CD4-positive, alpha-beta T cell treated with Interferon alpha-2 for 1 hour (primary cell): ENCODE data around the gene MYO18B.

Experiments
- DNase-seq, 2 donors: peaks; one replicate each; pipeline ENCODE4 v3.0.0-alpha.2; 2020 to 2022

Gene MYO18B

GRCh38 chr22:26017932-26018331 lies 275.9 kb downstream of the MYO18B start:
- no peak for DNase-seq

DNA sequence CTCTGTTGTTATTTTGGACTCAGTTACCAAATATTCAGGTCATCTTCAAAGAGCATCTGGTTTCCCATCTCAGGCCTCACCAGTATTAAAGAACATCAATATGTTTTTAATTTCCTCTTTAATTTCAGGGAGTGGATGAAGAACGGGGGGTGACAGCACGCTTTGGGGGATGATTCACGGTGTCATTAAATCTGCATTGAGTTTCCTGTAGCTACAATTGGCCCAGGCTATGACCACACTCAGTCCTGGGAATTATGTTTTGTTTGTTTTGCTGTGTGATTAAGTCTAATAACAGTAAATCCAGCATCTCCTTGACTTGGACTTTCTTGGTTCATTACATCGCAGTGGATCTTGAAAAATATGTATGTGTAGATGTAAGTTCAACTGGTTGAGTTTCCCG lies 277.6 kb downstream of the MYO18B start:
- no peak for DNase-seq

DNA sequence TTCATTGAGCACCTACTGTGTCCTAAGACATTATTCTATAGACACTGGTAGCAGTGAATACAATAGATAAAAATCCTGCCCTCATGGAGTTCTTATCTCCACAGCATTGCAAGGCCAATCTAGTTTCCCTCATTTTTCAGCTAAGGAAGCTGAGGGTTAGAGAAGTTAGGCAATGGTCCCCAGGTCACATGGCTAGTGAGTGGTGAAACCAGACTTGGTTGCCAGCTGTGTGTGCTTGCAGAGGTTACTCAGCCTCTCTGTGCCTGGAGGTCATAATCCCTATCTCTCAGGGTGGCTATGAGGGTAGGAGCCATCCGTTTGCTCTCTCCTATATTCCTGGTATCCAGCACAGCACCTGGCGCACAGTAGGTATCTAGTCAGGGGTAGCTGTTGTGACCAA lies 279.5 kb downstream of the MYO18B start:
- DNase-seq: no peak

DNA sequence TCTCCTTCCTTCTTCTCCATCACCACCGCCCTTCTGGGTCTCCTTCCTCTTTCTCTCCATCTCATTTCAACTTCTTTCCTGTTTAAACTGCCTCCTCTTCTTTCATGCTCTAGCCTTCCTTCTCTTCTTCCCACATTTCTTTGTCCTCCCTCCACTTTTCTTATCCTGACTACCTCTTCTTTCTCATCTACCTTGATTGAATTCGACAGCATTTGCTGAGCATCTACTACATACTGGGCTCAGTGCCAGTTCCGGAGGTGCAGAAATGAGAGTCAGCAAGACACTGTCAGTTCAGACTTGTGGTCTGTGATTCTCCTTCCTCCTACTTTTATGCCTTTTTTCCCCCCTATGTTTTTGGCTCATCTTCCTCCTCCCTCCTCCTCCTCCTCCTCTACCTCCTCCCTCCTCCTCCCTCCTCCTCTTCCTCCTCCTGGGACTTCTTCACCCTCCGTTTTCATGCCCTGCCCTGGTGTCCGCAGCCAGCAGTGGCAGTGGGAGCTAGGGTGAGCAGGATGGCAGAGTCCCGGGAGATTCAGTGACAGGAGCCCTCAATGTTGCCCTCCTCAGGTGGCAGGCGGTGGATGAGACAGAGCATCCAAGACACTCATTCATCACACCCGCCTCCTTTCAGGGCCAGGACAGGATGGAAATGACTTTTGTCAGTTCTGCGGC lies 281.3 kb downstream of the MYO18B start:
- DNase-seq: no peak

DNA sequence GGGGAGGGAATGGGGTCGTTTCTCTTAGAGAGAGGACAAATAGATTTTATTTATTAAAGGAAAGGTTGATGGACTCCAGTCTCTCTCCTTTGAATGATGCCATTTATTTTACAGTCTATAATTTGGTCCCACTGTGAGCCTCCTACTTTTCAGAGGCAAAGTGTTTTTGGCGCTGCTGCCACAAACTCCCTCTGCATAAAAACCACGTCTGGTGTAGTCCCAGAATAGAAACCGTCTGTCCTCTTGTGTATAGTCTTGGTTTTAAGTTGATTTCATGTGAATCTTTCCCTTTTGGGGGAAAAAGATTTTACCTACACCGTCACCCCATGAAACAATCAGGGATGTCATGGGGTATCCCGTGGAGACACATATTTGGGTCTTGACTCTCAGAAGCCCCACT lies 283.6 kb downstream of the MYO18B start:
- DNase-seq: no peak

DNA sequence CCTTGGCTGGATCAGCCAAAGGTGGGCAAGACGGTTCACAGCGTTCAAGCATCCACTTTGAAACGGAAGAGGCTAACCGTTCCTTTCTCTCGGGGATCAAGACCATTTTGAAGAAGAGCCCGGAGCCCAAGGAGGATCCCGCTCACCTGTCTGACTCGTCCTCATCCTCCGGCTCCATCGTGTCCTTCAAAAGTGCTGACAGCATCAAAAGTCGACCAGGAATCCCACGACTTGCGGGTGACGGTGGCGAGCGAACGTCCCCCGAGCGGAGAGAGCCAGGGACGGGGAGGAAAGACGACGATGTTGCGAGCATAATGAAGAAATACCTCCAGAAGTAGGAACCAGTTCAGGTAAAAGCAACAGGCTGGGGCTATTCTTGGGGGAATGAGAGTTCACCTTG lies 285.4 kb downstream of the MYO18B start:
- no peak for DNase-seq

DNA sequence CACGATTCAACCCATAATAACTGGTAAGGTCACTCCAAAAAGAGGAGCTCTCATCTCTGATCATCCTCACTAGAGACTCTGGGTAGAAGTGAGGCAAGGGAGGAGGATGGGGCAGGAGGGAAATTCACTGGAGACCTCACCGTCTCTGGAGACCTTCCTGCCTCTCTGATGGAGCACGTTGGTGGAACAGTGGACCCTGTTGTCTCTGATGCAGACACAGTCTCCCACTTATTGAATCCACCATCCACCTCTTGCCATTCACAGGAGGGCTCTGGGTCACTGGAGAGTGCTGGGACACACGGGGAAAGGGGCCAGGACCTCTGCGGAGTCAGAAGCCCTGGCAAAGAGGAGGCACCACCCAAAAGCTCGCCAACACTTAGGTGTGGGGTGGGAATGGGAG lies 289.7 kb downstream of the MYO18B start:
- DNase-seq: no peak

DNA sequence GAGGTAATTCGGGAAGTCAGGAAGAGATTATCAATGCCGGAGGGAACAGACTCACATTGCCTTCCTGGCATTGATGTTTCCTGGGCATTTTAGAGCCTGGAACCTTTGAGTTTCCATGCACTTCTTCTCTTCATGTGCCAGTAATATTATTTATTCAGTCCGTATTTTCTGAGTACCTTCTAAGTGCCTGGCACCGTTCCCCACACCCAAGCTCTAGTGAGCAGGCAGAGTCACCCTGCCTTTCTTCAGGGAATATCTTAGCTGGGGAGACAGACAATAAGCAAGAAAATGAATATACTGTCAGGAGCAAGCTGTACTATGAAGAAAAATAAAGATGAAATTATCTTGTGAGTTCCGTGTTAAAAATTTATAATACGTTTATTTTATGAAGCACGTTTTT lies 291.1 kb downstream of the MYO18B start:
- DNase-seq: no peak

DNA sequence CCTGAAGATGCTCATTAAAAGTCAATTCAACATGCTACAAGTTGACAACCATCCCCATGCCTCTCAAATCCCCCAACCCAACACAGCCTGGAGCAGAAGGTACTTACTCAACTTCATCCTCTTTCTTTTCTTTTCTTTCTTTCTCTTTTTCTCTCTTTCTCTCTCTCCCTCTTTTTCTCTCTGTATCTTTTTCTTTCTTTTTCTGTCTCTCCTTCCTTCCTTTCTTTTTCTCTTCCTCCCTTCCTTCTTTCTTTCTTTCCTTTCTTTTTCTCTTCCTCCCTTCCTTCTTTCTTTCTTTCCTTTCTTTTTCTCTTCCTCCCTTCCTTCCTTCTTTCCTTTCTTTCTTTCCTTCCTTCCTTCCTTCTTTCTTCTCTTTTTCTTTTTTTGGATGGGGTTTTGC lies 291.6 kb downstream of the MYO18B start:
- DNase-seq: no peak

DNA sequence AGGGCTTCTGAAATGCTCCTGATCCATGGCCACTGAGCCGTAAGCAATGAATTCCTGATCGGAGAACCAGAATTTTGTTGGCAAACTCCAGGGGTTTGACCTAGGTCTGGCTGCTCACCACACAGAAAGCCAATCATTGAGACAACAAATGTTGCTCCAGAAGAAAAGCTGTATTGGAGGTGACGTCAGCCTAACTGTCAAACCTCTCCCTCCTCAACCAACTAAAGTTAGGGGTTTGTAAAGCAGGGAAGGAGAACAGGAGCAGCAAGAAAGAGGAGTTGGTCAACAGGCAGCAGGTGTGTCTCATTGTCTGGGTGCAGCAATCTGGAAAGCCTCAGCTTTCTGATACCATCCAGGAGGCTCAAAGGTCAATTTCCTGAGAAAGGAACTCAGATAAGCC lies 293.5 kb downstream of the MYO18B start:
- DNase-seq: no peak

- no peak for DNase-seq
Measured at GRCh38 chr22:26038365-26038764, 296.4 kb downstream of the MYO18B start.

- DNase-seq: no peak
Measured at GRCh38 chr22:26041931-26042330, 299.9 kb downstream of the MYO18B start.

DNA sequence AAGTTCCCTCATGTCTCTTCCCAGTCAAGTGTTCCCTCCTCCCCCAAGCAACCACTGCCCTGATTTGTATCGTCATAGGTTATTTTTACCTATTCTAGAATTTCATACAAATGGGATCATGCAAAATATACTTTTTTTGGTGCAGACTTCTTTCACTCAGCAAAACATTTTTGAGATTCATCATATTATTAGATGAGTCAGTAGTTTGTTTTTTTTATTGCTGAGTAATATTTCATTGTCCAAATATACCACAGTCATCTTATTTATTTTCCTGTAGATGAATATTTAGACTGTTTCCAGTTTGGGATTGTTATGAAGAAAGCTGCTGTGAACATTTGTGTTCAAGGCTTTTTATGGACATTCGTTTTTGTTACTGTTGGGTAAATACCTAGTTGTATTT lies 301.0 kb downstream of the MYO18B start:
- no peak for DNase-seq

DNA sequence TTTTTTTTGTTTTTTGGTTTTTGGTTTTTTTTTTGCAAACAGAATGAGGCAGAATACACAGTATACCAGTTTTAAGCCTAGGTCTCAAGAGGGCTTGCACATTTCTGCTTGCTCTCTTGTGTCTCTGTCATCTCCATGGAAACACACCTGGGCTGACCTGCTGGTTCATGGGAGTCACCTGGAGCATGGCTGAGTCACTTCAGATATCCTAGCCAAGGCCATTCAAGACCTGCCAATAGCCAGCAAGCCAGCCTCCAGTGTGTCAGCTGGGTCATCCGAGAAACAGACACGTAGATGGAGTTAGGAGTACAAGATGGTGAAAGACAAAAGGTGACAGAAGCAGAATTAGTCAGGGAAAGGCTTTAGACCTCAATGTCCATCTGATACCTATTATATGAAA lies 303.1 kb downstream of the MYO18B start:
- DNase-seq: no peak

- DNase-seq: no peak
Measured at GRCh38 chr22:26045860-26046259, 303.9 kb downstream of the MYO18B start.

DNA sequence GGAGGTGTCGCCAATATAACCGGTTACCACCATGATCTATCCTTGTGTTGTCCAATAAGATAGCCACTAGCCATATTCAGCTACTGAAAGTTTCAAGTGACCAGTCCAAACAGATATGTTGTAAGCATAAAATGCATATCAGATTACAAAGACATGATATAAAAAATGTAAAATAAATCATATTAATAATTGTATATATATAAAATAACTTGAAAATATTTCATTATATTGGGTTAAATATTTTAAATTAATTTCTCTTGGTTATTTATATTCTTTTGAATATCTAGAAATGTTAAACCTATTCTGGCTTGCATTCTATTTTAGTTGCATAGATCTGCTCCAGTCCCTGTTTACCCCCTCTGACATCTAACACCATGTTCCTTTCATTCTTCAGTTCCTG lies 305.5 kb downstream of the MYO18B start:
- no peak for DNase-seq

GRCh38 chr22:26047920-26048319 lies 305.9 kb downstream of the MYO18B start:
- DNase-seq: no peak

DNA sequence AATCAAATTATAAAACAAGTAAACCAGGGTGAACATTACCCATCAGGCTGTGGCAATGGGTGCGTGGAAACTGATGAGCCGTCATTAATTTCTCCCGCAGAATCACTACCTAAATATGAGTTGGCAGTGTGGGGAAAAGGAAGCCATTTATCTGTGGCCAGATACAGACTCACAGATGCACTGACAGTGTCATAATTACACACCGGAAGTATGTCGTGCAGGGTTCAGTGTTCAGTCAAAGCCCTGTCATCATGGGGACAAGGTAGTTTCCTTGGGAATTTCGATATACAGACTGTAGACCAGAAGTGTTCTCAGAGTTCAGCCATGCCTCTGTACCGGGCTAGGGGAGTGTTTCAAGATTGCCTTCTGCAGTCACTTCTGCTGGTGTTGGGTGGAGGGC lies 308.1 kb downstream of the MYO18B start:
- DNase-seq: no peak

GRCh38 chr22:26053737-26054316 lies 311.8 kb downstream of the MYO18B start:
- DNase-seq: no peak

DNA sequence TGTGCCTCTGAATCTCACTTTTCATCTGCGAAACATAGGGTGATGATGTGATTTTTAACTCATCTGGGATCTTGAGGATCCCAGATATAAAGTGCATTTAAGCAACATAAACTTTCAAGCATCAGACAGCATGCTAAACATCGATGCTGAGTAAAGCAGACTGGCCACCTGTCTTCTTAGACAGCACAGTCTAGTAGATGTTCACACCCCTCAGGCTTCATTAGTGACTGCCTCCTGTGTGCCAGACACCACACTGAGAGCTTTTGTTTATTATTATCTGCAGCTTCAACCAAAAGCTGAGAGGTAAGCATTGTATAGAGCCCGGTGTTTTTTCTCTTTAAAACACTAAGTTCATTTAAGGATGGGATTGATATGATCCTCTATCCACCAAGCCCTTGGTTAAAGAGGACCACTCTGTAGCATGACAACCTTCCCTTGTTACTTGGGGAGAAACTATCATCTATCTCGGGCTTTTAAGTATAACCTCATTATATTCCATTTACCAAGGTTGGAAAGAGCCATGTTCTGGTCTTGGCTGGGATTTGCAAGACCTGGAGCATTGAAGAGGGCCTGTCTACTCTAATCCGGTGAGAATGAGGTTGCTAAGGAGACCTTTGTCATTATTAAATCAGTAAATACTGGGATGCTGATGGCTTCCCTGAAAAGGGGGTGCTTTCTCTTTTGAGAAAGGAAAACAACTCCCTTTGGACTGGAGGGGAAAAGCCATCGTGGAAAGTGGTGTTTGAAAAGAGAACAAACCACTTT lies 313.0 kb downstream of the MYO18B start:
- DNase-seq: no peak

- no peak for DNase-seq
Measured at GRCh38 chr22:26055693-26056092, 313.7 kb downstream of the MYO18B start.

GRCh38 chr22:26056455-26057200 lies 314.6 kb downstream of the MYO18B start:
- DNase-seq: no peak

DNA sequence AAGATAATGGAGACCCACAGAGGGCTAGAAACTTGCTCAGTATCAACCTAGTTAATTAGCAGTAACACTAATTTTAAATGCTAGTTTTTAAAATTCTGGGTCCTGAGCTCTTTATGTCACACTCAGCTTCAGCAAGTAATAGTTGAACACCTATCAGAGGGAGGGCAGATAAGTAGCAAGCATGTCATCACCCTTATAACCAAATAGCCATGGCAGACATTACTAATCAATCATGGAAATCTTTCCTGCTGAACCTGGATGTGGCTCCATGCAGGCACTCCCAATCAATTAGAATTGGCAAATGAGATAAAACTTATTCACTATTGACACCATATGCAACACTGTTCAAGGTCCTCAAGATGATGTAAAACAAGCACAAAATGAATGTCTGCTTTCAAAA lies 315.7 kb downstream of the MYO18B start:
- DNase-seq: no peak

DNA sequence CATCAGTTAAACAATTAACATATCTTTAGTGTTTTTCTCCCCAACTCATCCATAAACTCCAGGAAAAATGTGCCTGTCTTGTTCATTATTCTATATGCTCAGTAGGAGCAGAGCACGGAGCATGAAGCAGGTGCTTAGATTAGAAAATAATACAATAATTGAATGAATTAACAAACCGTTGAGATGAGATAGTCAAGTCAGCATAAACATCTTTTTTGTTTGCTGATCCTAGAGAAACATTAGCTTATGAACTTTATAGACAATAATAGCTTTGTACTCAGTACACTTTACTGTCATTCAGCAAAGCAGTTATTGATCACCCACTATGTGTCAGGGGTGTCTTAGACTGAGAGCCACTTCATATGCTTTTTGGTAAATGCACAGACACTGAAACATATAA lies 322.1 kb downstream of the MYO18B start:
- no peak for DNase-seq
